ENCODE results near the gene TMEM185B.
"Not testable (repeated sequence)": the region's sequence is repeated elsewhere in the genome, so short reads cannot be mapped to it uniquely, and the experiment has no call there.

TMEM185B gene

GRCh38 chr2:120204417-120204816 is 18.8 kb downstream of the TMEM185B start:
- 63 to 67% methylated on average over 3 of the region's 3 CpGs for WGBS, 2 experiments (ENCODE audit: insufficient coverage in 2 of 2)

GRCh38 chr2:120204022-120204405 is 19.2 kb downstream of the TMEM185B start:
- H3K4me1 ChIP-seq (ENCODE audit: control insufficient read depth, insufficient read depth, low read length, poor library complexity, severe bottlenecking), result no peaks in the 10 kb centered on the region
- H3K36me3 ChIP-seq (ENCODE audit: control insufficient read depth, insufficient read depth, low read length), result no peaks in the 10 kb centered on the region
- WGBS, 2 experiments (ENCODE audit: insufficient coverage in 2 of 2), result 73 to 87% methylated on average over 4 to 5 of the region's 5 CpGs
- H3K9me3 ChIP-seq (ENCODE audit: control insufficient read depth, low read length), result no peaks in the 10 kb centered on the region
- H3K4me3 ChIP-seq (ENCODE audit: extremely low read depth, insufficient read depth, low read length, poor library complexity, severe bottlenecking), result no peak overlapping the region
- no peak overlapping the region for H3K27ac ChIP-seq (ENCODE audit: low read depth, low read length, severe bottlenecking)

More at GRCh38 chr2:120204417-120204816, 18.8 kb downstream of the TMEM185B start:
- no peak overlapping the region for H3K4me3 ChIP-seq (ENCODE audit: extremely low read depth, insufficient read depth, low read length, poor library complexity, severe bottlenecking)
- no peak overlapping the region for H3K27ac ChIP-seq (ENCODE audit: low read depth, low read length, severe bottlenecking)
- H3K9me3 ChIP-seq (ENCODE audit: control insufficient read depth, low read length), result no peaks in the 10 kb centered on the region
- no peaks in the 10 kb centered on the region for H3K4me1 ChIP-seq (ENCODE audit: control insufficient read depth, insufficient read depth, low read length, poor library complexity, severe bottlenecking)
- no peaks in the 10 kb centered on the region for H3K36me3 ChIP-seq (ENCODE audit: control insufficient read depth, insufficient read depth, low read length)

GRCh38 chr2:120203251-120204021 is 19.8 kb downstream of the TMEM185B start:
- no peaks in the 10 kb centered on the region for H3K4me1 ChIP-seq (ENCODE audit: control insufficient read depth, insufficient read depth, low read length, poor library complexity, severe bottlenecking)
- H3K27ac ChIP-seq (ENCODE audit: low read depth, low read length, severe bottlenecking), result no peak overlapping the region
- H3K9me3 ChIP-seq (ENCODE audit: control insufficient read depth, low read length), result no peaks in the 10 kb centered on the region
- H3K4me3 ChIP-seq (ENCODE audit: extremely low read depth, insufficient read depth, low read length, poor library complexity, severe bottlenecking), result no peak overlapping the region
- no peaks in the 10 kb centered on the region for H3K36me3 ChIP-seq (ENCODE audit: control insufficient read depth, insufficient read depth, low read length)
- 89 to 94% methylated on average over 8 of the region's 10 CpGs for WGBS, 2 experiments (ENCODE audit: insufficient coverage in 2 of 2)

GRCh38 chr2:120199817-120200459 is 23.3 kb downstream of the TMEM185B start:
- H3K36me3 ChIP-seq (ENCODE audit: control insufficient read depth, insufficient read depth, low read length), result not testable (repeated sequence)
- 95 to 98% methylated on average over 8 to 9 of the region's 10 CpGs for WGBS, 2 experiments (ENCODE audit: insufficient coverage in 2 of 2)

GRCh38 chr2:120195553-120195952 is 27.6 kb downstream of the TMEM185B start:
- 60% methylated on average over 1 of the region's 1 CpG; no CpG with 5 or more reads in 1 of the 2 experiments for WGBS, 2 experiments (ENCODE audit: insufficient coverage in 2 of 2)
- no peak overlapping the region for H3K4me3 ChIP-seq (ENCODE audit: extremely low read depth, insufficient read depth, low read length, poor library complexity, severe bottlenecking)
- no peaks in the 10 kb centered on the region for H3K4me1 ChIP-seq (ENCODE audit: control insufficient read depth, insufficient read depth, low read length, poor library complexity, severe bottlenecking)
- H3K36me3 ChIP-seq (ENCODE audit: control insufficient read depth, insufficient read depth, low read length), result no peaks in the 10 kb centered on the region
- H3K27ac ChIP-seq (ENCODE audit: low read depth, low read length, severe bottlenecking), result no peak overlapping the region
- H3K9me3 ChIP-seq (ENCODE audit: control insufficient read depth, low read length), result peaks cover 7% of the 10 kb centered on the region

More at GRCh38 chr2:120199817-120200459, 23.3 kb downstream of the TMEM185B start:
- not testable (repeated sequence) for H3K4me3 ChIP-seq (ENCODE audit: extremely low read depth, insufficient read depth, low read length, poor library complexity, severe bottlenecking); H3K27ac ChIP-seq (ENCODE audit: low read depth, low read length, severe bottlenecking); H3K4me1 ChIP-seq (ENCODE audit: control insufficient read depth, insufficient read depth, low read length, poor library complexity, severe bottlenecking); H3K9me3 ChIP-seq (ENCODE audit: control insufficient read depth, low read length)

- no peaks in the 10 kb centered on the region for H3K4me1 ChIP-seq (ENCODE audit: control insufficient read depth, insufficient read depth, low read length, poor library complexity, severe bottlenecking)
- no peaks in the 10 kb centered on the region for H3K36me3 ChIP-seq (ENCODE audit: control insufficient read depth, insufficient read depth, low read length)
- no peak overlapping the region for H3K27ac ChIP-seq (ENCODE audit: low read depth, low read length, severe bottlenecking)
- H3K9me3 ChIP-seq (ENCODE audit: control insufficient read depth, low read length), result no peaks in the 10 kb centered on the region
- WGBS, 2 experiments (ENCODE audit: insufficient coverage in 2 of 2), result no CpG with 5 or more reads among the region's 1 CpG
- H3K4me3 ChIP-seq (ENCODE audit: extremely low read depth, insufficient read depth, low read length, poor library complexity, severe bottlenecking), result no peak overlapping the region
Measured at GRCh38 chr2:120192280-120192679, 30.9 kb downstream of the TMEM185B start.

- H3K4me3 ChIP-seq (ENCODE audit: extremely low read depth, insufficient read depth, low read length, poor library complexity, severe bottlenecking), result no peak overlapping the region
- WGBS, 2 experiments (ENCODE audit: insufficient coverage in 2 of 2), result 57% methylated on average over 1 of the region's 1 CpG; no CpG with 5 or more reads in 1 of the 2 experiments
- no peaks in the 10 kb centered on the region for H3K36me3 ChIP-seq (ENCODE audit: control insufficient read depth, insufficient read depth, low read length)
- no peaks in the 10 kb centered on the region for H3K4me1 ChIP-seq (ENCODE audit: control insufficient read depth, insufficient read depth, low read length, poor library complexity, severe bottlenecking)
- H3K27ac ChIP-seq (ENCODE audit: low read depth, low read length, severe bottlenecking), result no peak overlapping the region
- H3K9me3 ChIP-seq (ENCODE audit: control insufficient read depth, low read length), result no peaks in the 10 kb centered on the region
Measured at GRCh38 chr2:120189189-120189588, 34.0 kb downstream of the TMEM185B start.

- H3K4me3 ChIP-seq (ENCODE audit: extremely low read depth, insufficient read depth, low read length, poor library complexity, severe bottlenecking), result no peak overlapping the region
- peaks cover 5% of the 10 kb centered on the region for H3K36me3 ChIP-seq (ENCODE audit: control insufficient read depth, insufficient read depth, low read length)
- 83 to 89% methylated on average over 4 to 5 of the region's 5 CpGs for WGBS, 2 experiments (ENCODE audit: insufficient coverage in 2 of 2)
- peaks cover 8% of the 10 kb centered on the region for H3K4me1 ChIP-seq (ENCODE audit: control insufficient read depth, insufficient read depth, low read length, poor library complexity, severe bottlenecking)
- no peaks in the 10 kb centered on the region for H3K9me3 ChIP-seq (ENCODE audit: control insufficient read depth, low read length)
- H3K27ac ChIP-seq (ENCODE audit: low read depth, low read length, severe bottlenecking), result no peak overlapping the region
Measured at GRCh38 chr2:120182019-120182560, 41.1 kb downstream of the TMEM185B start.

GRCh38 chr2:120180066-120180465 is 43.1 kb downstream of the TMEM185B start:
- Histone ChIP-seq H3K4me1 (ENCODE audit: control insufficient read depth, insufficient read depth, low read length, poor library complexity, severe bottlenecking) (peaks cover 8% of the 10 kb centered on the region), H3K9me3 (ENCODE audit: control insufficient read depth, low read length) (no peaks in the 10 kb centered on the region), H3K27ac (ENCODE audit: low read depth, low read length, severe bottlenecking) (no peak overlapping the region), H3K4me3 (ENCODE audit: extremely low read depth, insufficient read depth, low read length, poor library complexity, severe bottlenecking) (no peak overlapping the region), H3K36me3 (ENCODE audit: control insufficient read depth, insufficient read depth, low read length) (peaks cover 8% of the 10 kb centered on the region)
- 60 to 75% methylated on average over 2 to 3 of the region's 3 CpGs for WGBS, 2 experiments (ENCODE audit: insufficient coverage in 2 of 2)

- H3K9me3 ChIP-seq (ENCODE audit: control insufficient read depth, low read length), result no peaks in the 10 kb centered on the region
- H3K36me3 ChIP-seq (ENCODE audit: control insufficient read depth, insufficient read depth, low read length), result peaks cover 8% of the 10 kb centered on the region
- 90 to 96% methylated on average over 3 of the region's 3 CpGs for WGBS, 2 experiments (ENCODE audit: insufficient coverage in 2 of 2)
- H3K4me1 ChIP-seq (ENCODE audit: control insufficient read depth, insufficient read depth, low read length, poor library complexity, severe bottlenecking), result peaks cover 8% of the 10 kb centered on the region
- no peak overlapping the region for H3K4me3 ChIP-seq (ENCODE audit: extremely low read depth, insufficient read depth, low read length, poor library complexity, severe bottlenecking)
- no peak overlapping the region for H3K27ac ChIP-seq (ENCODE audit: low read depth, low read length, severe bottlenecking)
Measured at GRCh38 chr2:120179396-120179795, 43.8 kb downstream of the TMEM185B start.

- Histone ChIP-seq H3K27ac (ENCODE audit: low read depth, low read length, severe bottlenecking) (no peak overlapping the region), H3K36me3 (ENCODE audit: control insufficient read depth, insufficient read depth, low read length) (peaks cover 5% of the 10 kb centered on the region), H3K4me1 (ENCODE audit: control insufficient read depth, insufficient read depth, low read length, poor library complexity, severe bottlenecking) (peaks cover 8% of the 10 kb centered on the region), H3K4me3 (ENCODE audit: extremely low read depth, insufficient read depth, low read length, poor library complexity, severe bottlenecking) (no peak overlapping the region), H3K9me3 (ENCODE audit: control insufficient read depth, low read length) (no peaks in the 10 kb centered on the region)
- 91% methylated on average over 6 to 7 of the region's 7 CpGs for WGBS, 2 experiments (ENCODE audit: insufficient coverage in 2 of 2)
Measured at GRCh38 chr2:120177973-120178372, 45.2 kb downstream of the TMEM185B start.

Measured in mesodermal cell (in vitro differentiated cells).